GM12864 (cell line): ENCODE data around the gene ERRFI1.

ENCODE experiments used
- DNase-seq: peaks from one replicate; pipeline ENCODE4 v3.0.0-alpha.2; 2011; ENCODE audit warnings: low read depth
- H3K4me3 ChIP-seq: 2 replicates; pipeline ENCODE4 v1.5.1; 2011; ENCODE audit warnings: mild to moderate bottlenecking, low read depth, low read length, control low read depth
- CTCF ChIP-seq: IDR thresholded peaks from 2 replicates; pipeline ENCODE4 v1.5.1; 2011; ENCODE audit warnings: low read depth, mild to moderate bottlenecking, moderate library complexity, low read length, control low read depth, inconsistent platforms; ENCODE audit errors: missing control alignments

Gene ERRFI1

GRCh38 chr1:8023995-8024313 is 2.2 kb downstream of the ERRFI1 start:
- no peak for DNase-seq
- no peak for TF ChIP-seq CTCF
- no peak overlapping the region for H3K4me3 ChIP-seq

- no peak for DNase-seq
- no peak for TF ChIP-seq CTCF
- no peak overlapping the region for H3K4me3 ChIP-seq
These were observed 2.7 kb downstream of the ERRFI1 start for GRCh38 chr1:8023287-8023994.

- TF ChIP-seq CTCF: no peak
- DNase-seq: no peak
- no peak overlapping the region for H3K4me3 ChIP-seq
These were observed 3.5 kb downstream of the ERRFI1 start for GRCh38 chr1:8022395-8023286.

GRCh38 chr1:8021676-8022266 is 4.3 kb downstream of the ERRFI1 start:
- no peak for DNase-seq
- H3K4me3 ChIP-seq: no peak overlapping the region
- no peak for TF ChIP-seq CTCF

GRCh38 chr1:8020032-8020431 is 6.1 kb downstream of the ERRFI1 start:
- H3K4me3 ChIP-seq: no peak overlapping the region
- no peak for DNase-seq

GRCh38 chr1:8019229-8019620 is 6.9 kb downstream of the ERRFI1 start:
- no peak overlapping the region for H3K4me3 ChIP-seq
- no peak for TF ChIP-seq CTCF
- DNase-seq: no peak

More at GRCh38 chr1:8020032-8020431, 6.1 kb downstream of the ERRFI1 start:
- TF ChIP-seq CTCF: no peak
